Stimulated activated CD4-positive, alpha-beta T cell treated with anti-CD3 and anti-CD28 coated beads, TNF-alpha, amount 100 ng/mL, for 24 hours (primary cell): ENCODE results near the gene PGLYRP4.

Experiments used
- DNase-seq, 3 experiments: peaks; one replicate each; pipeline ENCODE4 v3.0.0-alpha.2; 2020; ENCODE audit warnings: low read depth in 3 of 3

Gene PGLYRP4

DNA sequence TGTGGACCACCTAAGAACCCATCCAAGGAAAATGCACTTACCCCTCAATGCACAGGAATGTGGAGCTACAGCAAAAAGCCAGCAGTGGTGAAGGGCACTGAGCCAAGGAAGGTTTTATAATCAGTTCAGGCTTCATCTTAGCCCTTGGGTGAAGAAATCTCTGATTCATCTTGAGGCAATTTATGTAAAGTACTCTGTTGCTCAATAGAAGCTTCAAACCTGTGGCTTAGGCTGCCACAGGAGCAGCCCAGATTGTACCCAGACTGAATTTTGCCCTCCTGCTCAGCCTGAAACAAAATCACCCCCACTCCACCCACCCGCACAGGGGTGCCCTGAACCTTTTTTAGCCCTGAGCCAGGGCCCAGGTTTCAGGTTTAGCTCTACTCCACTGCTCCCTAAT, 26.9 kb upstream of the PGLYRP4 start, which contains the start of gene S100A12:
S100A12 (minus strand) TSS at position 111 of the 400 bp plus-strand sequence. CDS start 1,029 bp downstream, outside the sequence.
- DNase-seq: no peak

DNA sequence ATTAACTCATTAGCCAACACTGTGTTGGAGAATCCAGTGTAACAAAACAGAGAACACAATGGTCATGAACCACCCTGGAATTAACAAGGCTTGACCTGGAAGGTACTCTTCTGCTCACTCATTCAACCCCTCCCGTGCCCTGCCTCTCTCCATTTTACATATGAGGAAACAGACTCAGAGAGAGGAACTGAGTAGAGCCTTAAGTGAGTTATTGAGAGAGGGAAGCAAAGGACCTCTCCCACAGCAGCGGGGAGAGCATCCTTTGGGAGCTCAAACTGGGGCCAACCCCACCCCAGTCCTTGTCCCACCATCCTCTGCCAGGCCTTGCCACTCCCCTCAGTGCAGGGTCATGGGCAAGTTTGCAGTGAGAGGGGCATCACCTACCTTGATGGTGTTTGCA, 25.4 kb upstream of the PGLYRP4 start:
- no peak for DNase-seq

DNA sequence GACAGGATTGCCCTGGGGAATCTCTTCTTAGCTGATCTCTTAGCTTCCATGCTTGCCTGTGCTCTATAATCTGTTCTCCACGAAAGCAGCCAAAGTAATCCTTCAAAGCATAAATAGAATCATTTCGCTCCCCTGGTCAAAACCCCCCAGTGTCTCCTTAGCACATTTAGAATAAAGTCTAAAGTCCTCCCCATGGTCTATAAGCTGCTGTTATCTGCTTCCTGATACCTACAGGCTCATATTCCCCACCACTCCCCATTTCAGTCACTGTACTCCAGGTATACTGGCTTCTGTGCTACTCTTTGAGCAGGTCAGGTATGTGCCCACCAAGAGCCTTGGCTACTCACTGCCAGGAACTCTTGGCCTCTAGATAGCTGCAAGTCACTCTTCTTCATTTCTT, 23.9 kb upstream of the PGLYRP4 start:
- DNase-seq: no peak

- DNase-seq: no peak
These were observed 22.6 kb upstream of the PGLYRP4 start for GRCh38 chr1:153371231-153371630.

DNA sequence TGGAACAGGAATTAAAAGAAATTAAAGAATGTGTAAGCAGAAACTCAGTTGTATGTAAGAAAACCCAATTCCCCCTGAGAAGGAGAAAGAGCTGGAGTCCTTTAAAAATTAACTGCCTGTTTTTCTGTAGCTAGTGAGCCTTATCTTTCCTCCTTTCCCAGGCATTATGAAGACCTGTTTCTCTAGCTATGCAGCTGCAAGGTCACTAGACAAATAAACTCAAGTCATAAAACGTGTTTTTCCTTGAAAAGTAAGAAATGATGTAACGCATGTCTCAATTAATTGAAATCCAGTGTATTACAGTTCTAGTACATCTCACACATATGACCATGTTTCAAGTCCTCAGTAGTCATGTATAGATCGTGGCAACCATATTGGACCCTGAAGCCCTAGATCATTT, 21.5 kb upstream of the PGLYRP4 start:
- no peak for DNase-seq

GRCh38 chr1:153368495-153368894, 19.9 kb upstream of the PGLYRP4 start:
- no peak for DNase-seq

DNA sequence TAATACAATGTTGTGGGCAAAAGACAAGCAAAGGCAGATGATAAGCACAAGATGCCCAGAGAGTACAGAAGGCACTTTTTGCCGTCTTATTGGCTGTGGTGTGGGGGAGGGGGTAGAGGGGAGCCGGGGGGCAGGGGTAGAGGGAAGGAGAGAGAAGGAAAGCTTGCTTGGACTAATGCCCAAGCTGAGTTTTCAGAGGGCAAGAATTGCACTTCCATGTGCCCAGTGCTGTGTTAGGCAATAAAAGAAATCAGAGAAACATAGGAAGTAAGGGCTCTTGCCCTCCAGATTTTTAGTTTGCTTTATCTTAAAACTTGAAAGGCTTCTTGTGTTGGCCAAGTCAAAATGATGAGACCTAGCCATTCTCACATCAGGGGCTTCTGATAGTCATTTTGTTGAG, 18.4 kb upstream of the PGLYRP4 start:
- DNase-seq: no peak

DNA sequence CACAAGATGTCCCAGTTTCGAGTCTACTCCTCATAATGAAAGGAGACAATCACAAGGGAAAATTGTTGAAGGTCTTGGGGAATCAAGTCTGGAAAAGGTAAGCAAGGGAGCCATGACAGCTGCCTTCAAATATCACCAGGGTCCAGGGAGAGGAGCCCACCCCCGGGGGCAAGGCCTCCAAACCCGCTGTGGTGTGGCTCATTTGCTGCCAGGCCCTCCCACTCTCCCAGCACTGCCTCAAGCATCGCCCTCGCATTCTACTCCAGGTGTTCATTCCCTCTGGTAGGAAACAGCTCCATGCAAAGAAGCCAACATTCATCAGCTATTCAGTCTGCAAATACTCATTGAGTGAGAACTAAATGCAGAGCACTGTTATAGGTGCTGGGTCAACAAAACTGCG, 17.6 kb upstream of the PGLYRP4 start:
- no peak for DNase-seq

- no peak for DNase-seq
These were observed 17.1 kb upstream of the PGLYRP4 start for GRCh38 chr1:153365696-153366095.

DNA sequence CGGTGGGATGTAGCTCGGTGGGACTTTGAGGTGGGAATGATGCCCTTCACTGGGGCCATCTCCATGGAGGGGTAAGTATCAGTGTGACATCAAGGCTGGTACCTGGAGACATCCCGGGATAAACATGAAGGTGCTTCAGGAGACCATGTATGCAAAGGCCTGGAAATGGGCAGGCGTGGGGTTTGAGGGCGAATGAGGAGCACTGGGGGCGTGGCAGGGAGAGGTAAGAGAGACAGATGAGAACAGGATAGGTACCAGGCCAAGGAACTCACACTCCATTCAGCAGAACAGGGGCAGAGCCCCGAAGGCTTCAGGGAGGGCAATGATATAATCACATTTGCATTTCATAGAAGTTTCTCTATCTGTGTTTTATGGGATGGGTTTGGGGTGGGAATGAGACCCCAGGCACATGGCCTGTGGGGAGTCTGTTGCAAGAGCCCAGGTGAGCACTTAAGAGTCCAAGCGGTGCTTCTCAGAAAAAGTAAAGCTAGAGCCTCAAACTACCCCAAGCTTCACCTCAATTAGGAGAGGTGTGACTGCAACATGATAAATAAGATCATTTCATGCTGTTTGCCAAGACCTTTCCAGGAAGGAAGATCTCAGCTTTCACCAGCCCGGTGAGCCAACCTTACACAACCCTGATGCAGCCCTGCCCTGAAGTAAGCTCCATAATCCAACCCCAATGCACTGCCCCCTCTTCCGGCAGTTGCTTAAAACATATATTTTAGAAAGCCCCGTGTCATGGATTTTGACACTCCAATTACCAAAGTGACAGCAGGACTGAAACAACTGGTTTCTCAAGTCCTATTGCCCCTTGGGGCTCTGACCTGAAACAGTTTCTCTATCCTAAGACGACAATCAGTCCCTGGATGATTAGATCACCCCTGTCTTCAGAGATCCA, 16.4 kb upstream of the PGLYRP4 start:
- no peak for DNase-seq

- DNase-seq: no peak
These were observed 15.5 kb upstream of the PGLYRP4 start for GRCh38 chr1:153364156-153364555.

- DNase-seq: no peak
These were observed 15.0 kb upstream of the PGLYRP4 start for GRCh38 chr1:153363641-153364040.

- no peak for DNase-seq
These were observed 13.6 kb upstream of the PGLYRP4 start for GRCh38 chr1:153362187-153362775.

DNA sequence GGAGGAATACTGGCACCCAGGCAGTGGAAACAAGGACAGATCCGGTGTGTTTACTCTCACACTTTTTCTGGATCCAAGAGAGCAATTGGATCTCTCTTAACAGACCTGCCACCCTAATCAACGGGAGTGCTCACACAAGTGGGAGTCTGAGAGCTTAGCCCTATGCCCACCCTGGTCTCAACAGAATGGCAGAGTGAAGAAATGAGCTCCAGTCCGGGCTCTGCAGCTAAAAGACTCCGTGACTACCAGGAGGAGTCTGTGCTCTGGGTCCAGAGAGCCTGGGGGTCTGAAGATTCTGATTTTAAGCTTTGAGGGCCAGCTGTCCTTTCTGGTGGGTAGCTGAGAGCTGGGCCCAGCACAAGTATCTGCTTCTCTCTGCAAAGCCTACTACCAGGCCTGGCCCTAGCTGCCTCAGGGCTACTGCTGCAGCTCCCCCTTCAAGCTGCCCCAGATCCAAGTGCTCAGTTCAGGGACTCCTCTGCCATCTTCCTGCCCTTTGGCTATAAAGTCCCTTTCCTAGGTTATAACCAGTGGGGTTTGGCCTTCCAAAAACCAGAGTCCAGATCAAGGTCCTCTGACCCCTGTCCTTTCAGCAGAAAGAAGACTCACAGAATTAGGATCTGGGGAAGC, 13.0 kb upstream of the PGLYRP4 start:
- no peak for DNase-seq

DNA sequence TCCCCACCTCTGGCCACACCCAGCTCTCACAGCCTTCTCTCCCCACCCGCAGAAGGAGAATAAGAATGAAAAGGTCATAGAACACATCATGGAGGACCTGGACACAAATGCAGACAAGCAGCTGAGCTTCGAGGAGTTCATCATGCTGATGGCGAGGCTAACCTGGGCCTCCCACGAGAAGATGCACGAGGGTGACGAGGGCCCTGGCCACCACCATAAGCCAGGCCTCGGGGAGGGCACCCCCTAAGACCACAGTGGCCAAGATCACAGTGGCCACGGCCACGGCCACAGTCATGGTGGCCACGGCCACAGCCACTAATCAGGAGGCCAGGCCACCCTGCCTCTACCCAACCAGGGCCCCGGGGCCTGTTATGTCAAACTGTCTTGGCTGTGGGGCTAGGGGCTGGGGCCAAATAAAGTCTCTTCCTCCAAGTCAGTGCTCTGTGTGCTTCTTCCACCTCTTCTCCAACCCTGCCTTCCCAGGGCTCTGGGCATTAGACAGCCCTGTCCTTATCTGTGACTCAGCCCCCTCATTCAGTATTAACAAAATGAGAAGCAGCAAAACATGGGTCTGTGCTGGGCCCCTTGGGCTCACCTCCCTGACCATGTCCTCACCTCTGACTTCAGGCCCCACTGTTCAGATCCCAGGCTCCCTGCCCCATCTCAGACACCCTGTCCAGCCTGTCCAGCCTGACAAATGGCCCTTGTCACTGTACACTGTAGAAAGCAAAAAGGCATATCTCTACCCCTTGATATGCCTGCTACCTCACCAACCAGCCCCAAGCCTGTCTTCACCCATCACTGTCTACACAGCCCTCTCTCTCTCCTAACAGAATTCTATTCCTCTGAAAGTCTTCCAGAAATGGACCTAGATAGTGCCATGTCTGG, 12.2 kb upstream of the PGLYRP4 start:
- no peak for DNase-seq

DNA sequence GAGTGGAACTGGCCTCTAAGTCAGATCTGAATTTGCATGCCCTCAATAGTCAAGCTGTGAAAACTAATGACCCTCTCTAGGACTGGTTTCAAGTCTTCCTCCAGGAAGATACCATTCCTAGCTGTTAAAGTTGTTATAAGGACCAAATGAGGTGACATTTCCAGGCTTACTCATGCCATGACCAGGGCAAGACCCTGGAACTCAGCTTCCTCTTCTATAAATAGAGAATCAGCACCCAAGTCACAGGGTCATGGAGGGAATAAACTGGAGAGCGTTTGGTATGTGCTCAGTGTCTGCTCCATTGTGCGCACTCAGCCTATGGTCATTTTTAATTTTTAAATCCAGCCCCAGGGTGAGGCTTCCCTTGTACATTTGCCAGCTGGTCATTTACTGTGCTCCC, 11.5 kb upstream of the PGLYRP4 start:
- no peak for DNase-seq

DNA sequence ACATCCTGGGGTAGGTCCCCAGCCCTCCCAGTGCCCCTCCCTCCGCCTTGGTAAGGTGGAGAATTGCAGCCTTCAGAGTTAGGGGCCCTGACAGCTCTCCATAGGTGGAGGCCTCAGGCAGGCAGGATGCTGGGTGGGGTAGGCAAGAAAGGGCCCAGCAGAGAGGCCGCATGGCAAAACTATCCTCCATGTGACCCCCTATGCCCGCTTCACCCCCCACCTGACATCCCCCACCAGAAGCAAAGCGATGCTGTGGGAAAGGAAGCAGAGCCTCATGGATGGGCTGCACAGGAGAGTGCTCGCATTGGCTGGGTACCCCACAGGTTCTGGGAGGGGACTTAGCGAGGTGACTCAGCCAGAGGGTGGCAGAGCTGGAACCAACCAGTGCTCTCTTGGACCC, 10.6 kb upstream of the PGLYRP4 start:
- DNase-seq: no peak

- no peak for DNase-seq
These were observed 10.0 kb upstream of the PGLYRP4 start for GRCh38 chr1:153358691-153358975.

- no peak for DNase-seq
These were observed 9.4 kb upstream of the PGLYRP4 start, which contains the start of gene S100A9 for GRCh38 chr1:153357853-153358690. Gene S100A9 (plus strand): TSS chr1:153357854. CDS start chr1:153358284, 430 bp downstream.

- no peak for DNase-seq
These were observed 8.6 kb upstream of the PGLYRP4 start for GRCh38 chr1:153357076-153357852.
